K562 (cell line): Measurements from ENCODE around the gene RCC1. TPM values are rescaled to one million over a fixed set of nuclear protein-coding genes. Genes with fewer than 3 reads are reported as not detected.

Experiments
- GTF2B ChIP-seq: IDR thresholded peaks from 2 replicates; pipeline ENCODE4 v1.6.1; 2011; ENCODE audit not compliant: insufficient read length; ENCODE audit errors: extremely low read depth
- SNIP1 ChIP-seq: fragments of 450-650 bp; IDR thresholded peaks from 2 replicates; pipeline ENCODE4 v1.7.1; 2017; ENCODE audit warnings: low read depth, mild to moderate bottlenecking
- STAT5B ChIP-seq: fragments of 250-450 bp; sonication (Bioruptor Pico); IDR thresholded peaks from 2 replicates; pipeline ENCODE4 v1.8.0; 2021; ENCODE audit warnings: mild to moderate bottlenecking, inconsistent platforms
- TBL1XR1 ChIP-seq, 2 experiments: IDR thresholded peaks; 2 replicates each; pipeline ENCODE4 v1.6.1; 2012; ENCODE audit warnings: improper control_type of control experiment in 2 of 2, low read length in 2 of 2, mild to moderate bottlenecking in 1 of 2
- ZBTB5 ChIP-seq: fragments of 450-650 bp; IDR thresholded peaks from 2 replicates; pipeline ENCODE4 v1.6.1; 2017; ENCODE audit warnings: antibody characterized with exemption
- ZFX ChIP-seq: sonication (generic); formaldehyde crosslinking; IDR thresholded peaks from 2 replicates; pipeline ENCODE4 v1.8.0; 2022; ENCODE audit warnings: mild to moderate bottlenecking, missing genetic modification reagents, moderate library complexity
- ZNF586 ChIP-seq: fragments of 450-650 bp; formaldehyde crosslinking; conservative IDR thresholded peaks from 2 replicates; pipeline ENCODE4 v1.4.0; 2020; ENCODE audit warnings: mild to moderate bottlenecking, moderate library complexity
- ZNF75A ChIP-seq: fragments of 450-650 bp; formaldehyde crosslinking; IDR thresholded peaks from 2 replicates; pipeline ENCODE4 v1.4.0; 2020; ENCODE audit warnings: mild to moderate bottlenecking
- polyA plus RNA-seq, 8 experiments: library from polyadenylated mRNA; depleted of rRNA in 4 of 8; stranded (reverse) in 5 of 8; unstranded in 3 of 8; fragments of >200 nt; fragmentation: Nextera tagmentation in 2 of 8; fragmentation: Illumina TruSeq in 1 of 8; extraction: Ambion mirVana in 2 of 8; extraction: Trizol in 1 of 8; gene quantifications; 2 replicates each; pipeline versions ENCODE4 v1.2.1 to v1.2.3, GENCODE V29; 2011 to 2014; ENCODE audit warnings: inconsistent platforms in 1 of 8, missing spikeins in 1 of 8
- total RNA-seq, 7 experiments: library from RNA; depleted of rRNA in 6 of 7; stranded (reverse); fragments of >200 nt in 6 of 7; fragmentation: Illumina TruSeq in 2 of 7; extraction: Trizol in 2 of 7; gene quantifications; 2 replicates each; pipeline versions ENCODE4 v1.2.1 to v1.2.3, GENCODE V29; 2011 to 2021; ENCODE audit warnings: low replicate concordance in 1 of 7
- TF ChIP-seq, protein P1 (sequence below): fragments of 450-650 bp; formaldehyde crosslinking; conservative IDR thresholded peaks from 2 replicates; pipeline ENCODE4 v1.4.0; 2022; ENCODE audit warnings: mild to moderate bottlenecking, missing genetic modification characterization
- TF ChIP-seq, protein P2 (sequence below): fragments of 450-650 bp; IDR thresholded peaks from 2 replicates; pipeline ENCODE4 v1.6.1; 2014; ENCODE audit warnings: low read depth, mild to moderate bottlenecking, moderate library complexity, borderline replicate concordance

Gene RCC1
- total and polyA plus RNA-seq, 9 of the 15 experiments (the other 6 are each of a cell fraction or from before 2014, with no cell fraction given): 16.4 to 202 (median 107) TPM

- TF ChIP-seq, protein P1, sequence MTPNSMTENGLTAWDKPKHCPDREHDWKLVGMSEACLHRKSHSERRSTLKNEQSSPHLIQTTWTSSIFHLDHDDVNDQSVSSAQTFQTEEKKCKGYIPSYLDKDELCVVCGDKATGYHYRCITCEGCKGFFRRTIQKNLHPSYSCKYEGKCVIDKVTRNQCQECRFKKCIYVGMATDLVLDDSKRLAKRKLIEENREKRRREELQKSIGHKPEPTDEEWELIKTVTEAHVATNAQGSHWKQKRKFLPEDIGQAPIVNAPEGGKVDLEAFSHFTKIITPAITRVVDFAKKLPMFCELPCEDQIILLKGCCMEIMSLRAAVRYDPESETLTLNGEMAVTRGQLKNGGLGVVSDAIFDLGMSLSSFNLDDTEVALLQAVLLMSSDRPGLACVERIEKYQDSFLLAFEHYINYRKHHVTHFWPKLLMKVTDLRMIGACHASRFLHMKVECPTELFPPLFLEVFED (CRISPR knock-in tag): 0 out of 2 replicates have a peak, but pooled peaks have one; percentile 27
- TF ChIP-seq, protein P2, sequence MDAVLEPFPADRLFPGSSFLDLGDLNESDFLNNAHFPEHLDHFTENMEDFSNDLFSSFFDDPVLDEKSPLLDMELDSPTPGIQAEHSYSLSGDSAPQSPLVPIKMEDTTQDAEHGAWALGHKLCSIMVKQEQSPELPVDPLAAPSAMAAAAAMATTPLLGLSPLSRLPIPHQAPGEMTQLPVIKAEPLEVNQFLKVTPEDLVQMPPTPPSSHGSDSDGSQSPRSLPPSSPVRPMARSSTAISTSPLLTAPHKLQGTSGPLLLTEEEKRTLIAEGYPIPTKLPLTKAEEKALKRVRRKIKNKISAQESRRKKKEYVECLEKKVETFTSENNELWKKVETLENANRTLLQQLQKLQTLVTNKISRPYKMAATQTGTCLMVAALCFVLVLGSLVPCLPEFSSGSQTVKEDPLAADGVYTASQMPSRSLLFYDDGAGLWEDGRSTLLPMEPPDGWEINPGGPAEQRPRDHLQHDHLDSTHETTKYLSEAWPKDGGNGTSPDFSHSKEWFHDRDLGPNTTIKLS: no peak
- TF ChIP-seq STAT5B (no peak), SNIP1 (no peak), ZNF586 (CRISPR knock-in tag) (no peak), ZBTB5 (no peak), ZFX (CRISPR knock-in tag) (no peak; the same call in 1 of the 2 replicates), ZNF75A (no peak), GTF2B (no peak), TBL1XR1 (IDR thresholded peaks at IDR 0.05; ENCODE audit: low read length in 2 of 2) (no peak)
These were observed 15.8 kb downstream of the RCC1 start (continued) for GRCh38 chr1:28521502-28522164.
